RWPE2 (cell line): Measurements from ENCODE around the gene BCL2L2.
A peak's percentile ranks its signal among the peaks of the same experiment; 100 is the strongest.

Experiments used
- ATAC-seq: fragments of 200-7000 bp; cut with Tn5 transposase; 3 replicates; pipeline ENCODE4 v1.9.1; 2021; ENCODE audit warnings: low read depth
- DNase-seq: peaks from one replicate; pipeline ENCODE4 v3.0.0-alpha.2; 2020; ENCODE audit warnings: low spot score
- H3K27ac ChIP-seq: fragments of 450-650 bp; 2 replicates; pipeline ENCODE4 v1.5.1; 2017; ENCODE audit warnings: mild to moderate bottlenecking; ENCODE audit not compliant: poor library complexity, severe bottlenecking
- H3K27me3 ChIP-seq: fragments of 250-450 bp; sonication (Bioruptor Pico); 2 replicates; pipeline ENCODE4 v1.5.1; 2021; ENCODE audit warnings: mild to moderate bottlenecking, moderate library complexity; ENCODE audit not compliant: insufficient read depth, poor library complexity, severe bottlenecking
- H3K36me3 ChIP-seq: fragments of 250-450 bp; sonication (Bioruptor Pico); 2 replicates; pipeline ENCODE4 v1.5.1; 2020; ENCODE audit warnings: low read depth, mild to moderate bottlenecking, moderate library complexity
- H3K4me1 ChIP-seq: fragments of 250-450 bp; sonication (Bioruptor Pico); 2 replicates; pipeline ENCODE4 v1.5.1; 2021; ENCODE audit warnings: mild to moderate bottlenecking, moderate library complexity; ENCODE audit not compliant: insufficient read depth, poor library complexity, severe bottlenecking
- H3K4me3 ChIP-seq: fragments of 250-450 bp; sonication (Bioruptor Pico); 2 replicates; pipeline ENCODE4 v1.5.1; 2021; ENCODE audit warnings: mild to moderate bottlenecking, moderate library complexity; ENCODE audit not compliant: severe bottlenecking
- H3K9me3 ChIP-seq: fragments of 250-450 bp; sonication (Bioruptor Pico); 2 replicates; pipeline ENCODE4 v1.5.1; 2021; ENCODE audit warnings: mild to moderate bottlenecking, moderate library complexity; ENCODE audit not compliant: severe bottlenecking
- TF ChIP-seq, protein P1 (sequence below): fragments of 450-650 bp; IDR thresholded peaks from one replicate; pipeline ENCODE4 v1.5.1; 2017; ENCODE audit warnings: mild to moderate bottlenecking, moderate library complexity; ENCODE audit not compliant: poor library complexity, severe bottlenecking

Gene BCL2L2

DNA sequence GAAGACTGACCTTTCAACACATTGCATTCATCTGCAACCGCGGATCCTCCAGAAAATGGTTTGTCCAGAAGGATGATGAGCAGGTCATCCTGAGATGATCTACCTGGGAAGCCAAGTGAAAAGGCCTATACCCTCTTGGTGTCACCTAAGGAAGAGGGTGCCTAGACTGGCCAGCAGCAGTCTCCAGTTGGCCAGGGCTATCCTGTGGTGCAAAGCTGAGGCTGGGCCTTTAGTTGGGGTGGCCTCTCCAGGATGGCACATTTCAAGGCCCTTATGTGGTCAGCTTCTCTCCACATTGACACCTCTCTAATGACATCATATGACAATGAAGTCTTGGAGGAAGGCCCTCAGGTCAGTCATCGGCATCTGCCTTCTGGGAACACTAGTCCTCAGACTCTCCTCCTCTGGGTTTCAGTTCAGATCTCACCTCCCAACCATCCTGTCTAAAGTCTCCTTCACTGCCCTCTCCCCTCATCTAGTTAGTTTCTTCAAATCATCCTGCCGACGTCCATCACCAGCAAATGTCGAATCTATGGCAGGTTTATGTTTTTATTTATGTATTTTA is 49.3 kb downstream of the BCL2L2 start:
- Histone ChIP-seq H3K36me3 (no peaks in the 10 kb centered on the region), H3K4me3 (no peak overlapping the region), H3K27ac (no peak overlapping the region), H3K9me3 (no peaks in the 10 kb centered on the region), H3K4me1 (no peaks in the 10 kb centered on the region), H3K27me3 (no peaks in the 10 kb centered on the region)
- DNase-seq: no peak
- TF ChIP-seq, protein P1, sequence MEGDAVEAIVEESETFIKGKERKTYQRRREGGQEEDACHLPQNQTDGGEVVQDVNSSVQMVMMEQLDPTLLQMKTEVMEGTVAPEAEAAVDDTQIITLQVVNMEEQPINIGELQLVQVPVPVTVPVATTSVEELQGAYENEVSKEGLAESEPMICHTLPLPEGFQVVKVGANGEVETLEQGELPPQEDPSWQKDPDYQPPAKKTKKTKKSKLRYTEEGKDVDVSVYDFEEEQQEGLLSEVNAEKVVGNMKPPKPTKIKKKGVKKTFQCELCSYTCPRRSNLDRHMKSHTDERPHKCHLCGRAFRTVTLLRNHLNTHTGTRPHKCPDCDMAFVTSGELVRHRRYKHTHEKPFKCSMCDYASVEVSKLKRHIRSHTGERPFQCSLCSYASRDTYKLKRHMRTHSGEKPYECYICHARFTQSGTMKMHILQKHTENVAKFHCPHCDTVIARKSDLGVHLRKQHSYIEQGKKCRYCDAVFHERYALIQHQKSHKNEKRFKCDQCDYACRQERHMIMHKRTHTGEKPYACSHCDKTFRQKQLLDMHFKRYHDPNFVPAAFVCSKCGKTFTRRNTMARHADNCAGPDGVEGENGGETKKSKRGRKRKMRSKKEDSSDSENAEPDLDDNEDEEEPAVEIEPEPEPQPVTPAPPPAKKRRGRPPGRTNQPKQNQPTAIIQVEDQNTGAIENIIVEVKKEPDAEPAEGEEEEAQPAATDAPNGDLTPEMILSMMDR: no peak
- ATAC-seq: no peak

GRCh38 chr14:23356662-23357061 is 50.0 kb downstream of the BCL2L2 start:
- Histone ChIP-seq H3K4me3 (no peak overlapping the region), H3K4me1 (no peaks in the 10 kb centered on the region), H3K36me3 (no peaks in the 10 kb centered on the region), H3K9me3 (no peaks in the 10 kb centered on the region), H3K27me3 (no peaks in the 10 kb centered on the region), H3K27ac (no peak overlapping the region)
- TF ChIP-seq, protein P1: no peak
- DNase-seq (no peak), ATAC-seq (no peak)

DNA sequence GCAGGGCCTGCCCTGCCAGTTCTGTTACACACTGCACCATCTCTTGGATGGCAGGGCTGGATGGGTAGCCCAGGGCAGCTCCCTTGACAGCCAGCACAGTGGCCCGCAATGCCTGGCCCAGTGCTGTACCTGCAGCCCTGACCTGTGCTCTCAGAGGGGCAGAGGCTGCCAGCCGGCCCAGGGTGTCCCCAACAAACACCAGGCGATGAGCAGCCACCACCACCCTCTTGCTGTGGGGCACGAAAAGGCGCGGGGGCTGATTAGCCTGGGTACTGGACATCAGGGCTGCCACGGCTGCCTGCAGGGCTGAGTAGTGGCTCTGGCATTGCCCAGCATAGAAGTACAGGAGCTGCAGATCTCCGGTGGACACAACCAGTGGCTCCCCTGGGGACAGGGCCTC is 50.6 kb downstream of the BCL2L2 start:
- ATAC-seq (no peak), DNase-seq (no peak)
- no peaks in the 10 kb centered on the region for H3K36me3 ChIP-seq
- no peak overlapping the region for H3K4me3 ChIP-seq
- no peak overlapping the region for H3K27ac ChIP-seq
- TF ChIP-seq, protein P1: no peak
- H3K4me1 ChIP-seq: no peaks in the 10 kb centered on the region
- H3K27me3 ChIP-seq: no peaks in the 10 kb centered on the region
- H3K9me3 ChIP-seq: no peaks in the 10 kb centered on the region

DNA sequence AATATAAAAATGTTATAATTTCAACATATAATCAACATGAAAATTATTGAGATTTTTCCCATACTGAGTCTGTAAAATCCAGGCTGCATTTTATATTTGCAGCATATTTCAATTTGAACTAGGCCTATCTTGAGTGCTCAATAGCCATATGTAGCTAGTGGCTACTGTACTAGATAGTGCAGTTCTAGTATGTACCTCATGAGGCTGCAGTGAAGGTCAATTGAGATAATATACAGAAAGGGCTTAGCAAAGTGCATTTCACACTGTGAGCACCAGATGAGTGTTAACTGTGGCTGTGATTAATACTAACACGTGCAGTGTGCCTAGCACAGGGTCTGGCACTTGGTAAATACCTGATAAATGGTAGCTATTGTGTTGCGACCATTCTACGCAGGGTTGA is 51.4 kb downstream of the BCL2L2 start:
- H3K4me3 ChIP-seq: no peak overlapping the region
- TF ChIP-seq, protein P1: no peak
- H3K36me3 ChIP-seq: no peaks in the 10 kb centered on the region
- ATAC-seq: peak; percentile 20; the same call in 1 of the 3 replicates
- DNase-seq: no peak
- no peaks in the 10 kb centered on the region for H3K4me1 ChIP-seq
- no peak overlapping the region for H3K27ac ChIP-seq
- H3K9me3 ChIP-seq: no peaks in the 10 kb centered on the region
- no peaks in the 10 kb centered on the region for H3K27me3 ChIP-seq

GRCh38 chr14:23358553-23359166 is 52.0 kb downstream of the BCL2L2 start:
- H3K27ac ChIP-seq: no peak overlapping the region
- peak; percentile 64 for DNase-seq
- H3K9me3 ChIP-seq: no peaks in the 10 kb centered on the region
- no peaks in the 10 kb centered on the region for H3K27me3 ChIP-seq
- no peaks in the 10 kb centered on the region for H3K4me1 ChIP-seq
- TF ChIP-seq, protein P1: no peak
- no peaks in the 10 kb centered on the region; the same call in 1 of the 2 replicates for H3K36me3 ChIP-seq
- no peak overlapping the region for H3K4me3 ChIP-seq
- no peak for ATAC-seq
